ENCODE results near the gene KIAA0232.
"Not testable (repeated sequence)": the region's sequence is repeated elsewhere in the genome, so short reads cannot be mapped to it uniquely, and the experiment has no call there.

The KIAA0232 gene

DNA sequence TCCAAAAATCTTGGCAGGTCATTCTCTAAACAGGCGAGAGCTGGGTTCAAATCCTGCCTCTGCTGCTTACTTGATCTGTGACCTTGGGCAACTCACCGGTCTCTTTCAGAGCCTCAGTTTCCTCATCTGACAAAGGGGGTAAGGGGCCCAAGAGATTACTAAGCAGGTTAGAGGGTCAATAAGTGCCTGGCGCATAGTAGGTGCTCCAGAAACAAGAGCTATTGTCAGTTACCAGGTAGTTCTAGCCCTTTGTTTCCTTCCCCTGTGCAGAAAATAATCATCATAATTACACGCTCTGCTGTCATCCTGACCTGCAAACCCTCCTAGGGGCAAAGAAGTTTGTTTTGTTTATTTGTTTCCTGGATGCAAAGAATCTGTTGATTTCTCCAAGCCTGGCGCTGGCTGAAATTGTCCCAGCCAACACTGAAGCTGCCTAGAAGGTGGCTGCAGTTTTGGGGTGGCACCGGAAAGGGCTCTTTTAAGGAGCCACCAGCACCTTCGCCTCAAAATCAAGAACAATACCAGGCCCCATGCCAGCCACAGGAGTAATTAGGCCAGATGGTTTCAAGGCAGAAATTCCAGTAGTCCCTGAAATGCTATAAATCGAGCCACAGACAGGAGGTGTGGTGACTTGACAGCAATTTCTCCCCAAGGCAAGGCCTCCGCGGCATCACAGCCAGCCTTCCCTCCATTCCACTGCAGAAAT lies 10.2 kb upstream of the KIAA0232 start:
- H3K4me3 ChIP-seq: no peak overlapping the region
- H3K27ac ChIP-seq: peak overlapping the region in 7 of 21 experiments; percentile 2 to 52 (median 16)

DNA sequence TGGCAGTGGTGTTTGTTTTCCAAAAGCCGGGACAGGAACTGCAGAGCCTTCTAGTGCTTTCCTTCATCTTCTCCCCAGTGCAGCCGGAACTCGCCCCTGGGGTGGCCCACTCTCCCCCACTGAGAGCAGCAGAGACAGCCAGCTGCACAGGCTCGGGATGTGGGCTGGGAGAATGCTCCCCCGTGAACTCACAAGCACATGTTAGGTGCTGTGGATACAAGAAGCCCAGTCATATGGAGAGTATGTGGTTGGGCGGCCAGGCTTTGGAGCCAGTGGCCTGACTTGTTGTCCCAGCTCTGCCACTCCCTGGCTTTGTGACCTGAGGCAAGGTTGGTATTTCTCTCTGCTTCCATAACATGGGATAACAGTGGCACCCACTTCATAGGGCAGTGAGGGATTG lies 9.4 kb upstream of the KIAA0232 start:
- Histone ChIP-seq H3K27ac (peak overlapping the region in 3 of 21 experiments; percentile 1 to 29 (median 11)), H3K4me3 (no peak overlapping the region)

DNA sequence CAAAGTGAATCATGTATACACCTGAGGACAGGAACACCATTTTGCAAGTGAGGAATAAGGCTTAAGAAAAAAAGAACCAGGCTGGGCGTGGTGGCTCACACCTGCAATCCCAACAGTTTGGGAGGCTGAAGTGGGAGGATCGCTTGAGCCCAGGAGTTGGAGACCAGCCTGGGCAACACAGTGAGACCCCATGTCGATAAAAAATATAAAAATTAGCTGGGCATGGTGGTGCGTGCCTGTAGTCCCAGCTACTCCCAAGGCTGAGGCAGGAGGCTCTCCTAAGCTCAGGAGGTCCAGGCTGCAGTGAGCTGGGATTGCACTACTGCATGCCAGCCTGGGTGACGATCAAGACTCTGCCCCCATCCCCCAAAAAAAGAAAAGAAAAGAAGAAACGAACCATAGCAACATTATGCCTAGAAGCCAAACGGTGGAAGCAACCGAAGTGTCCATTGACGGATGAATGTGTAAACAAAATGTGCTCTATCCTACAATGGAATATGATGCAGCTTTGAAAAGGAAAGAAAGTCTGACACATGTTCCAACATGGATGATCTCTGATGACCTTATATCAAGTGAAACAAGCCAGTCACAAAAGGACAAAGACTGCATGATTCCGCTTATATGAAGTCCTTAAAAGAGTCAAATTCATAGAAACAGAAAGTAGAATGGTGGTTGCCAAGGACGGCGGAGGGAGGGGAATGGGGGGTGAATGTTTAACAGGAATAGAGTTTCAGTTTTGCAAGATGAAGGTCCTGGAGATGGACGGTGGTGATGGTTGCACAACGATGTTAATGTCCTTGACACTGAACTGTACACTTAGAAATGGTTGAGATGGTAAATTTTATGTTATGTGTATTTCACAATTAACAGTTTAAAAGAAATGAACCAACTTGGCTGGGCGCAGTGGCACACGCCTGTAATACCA lies 8.6 kb upstream of the KIAA0232 start:
- Histone ChIP-seq H3K27ac (no peak overlapping the region), H3K4me3 (no peak overlapping the region)

- Histone ChIP-seq H3K4me3 (no peak overlapping the region), H3K27ac (no peak overlapping the region)
Measured at GRCh38 chr4:6775746-6776145, 6.8 kb upstream of the KIAA0232 start.

- Histone ChIP-seq H3K27ac (peak overlapping the region in 1 of 21 experiments; percentile 10), H3K4me3 (no peak overlapping the region)
Measured at GRCh38 chr4:6776920-6777635, 5.4 kb upstream of the KIAA0232 start.

- Histone ChIP-seq H3K4me3 (no peak overlapping the region), H3K27ac (peak overlapping the region in 2 of 21 experiments; percentile 5 to 35)
Measured at GRCh38 chr4:6777636-6778281, 4.8 kb upstream of the KIAA0232 start.

DNA sequence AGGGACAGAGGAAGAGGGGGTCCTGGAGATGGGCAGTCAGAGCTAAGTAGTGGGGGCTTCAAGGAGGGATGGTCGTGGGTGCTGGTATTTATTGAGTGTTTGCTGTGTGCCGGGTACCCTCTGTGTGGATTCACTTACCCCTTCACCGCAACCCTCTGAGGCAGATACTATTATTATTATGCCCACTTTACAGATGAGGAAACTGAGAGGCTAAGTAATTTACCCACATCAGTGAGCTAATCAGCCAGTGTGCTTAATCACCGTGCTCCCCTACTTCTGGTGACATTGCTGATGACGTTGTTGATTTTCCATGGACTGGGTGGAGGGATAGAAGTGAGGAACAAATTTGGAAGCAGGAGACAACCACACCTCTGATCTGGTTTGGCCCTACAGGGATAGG lies 4.1 kb upstream of the KIAA0232 start:
- Histone ChIP-seq H3K4me3 (no peak overlapping the region), H3K27ac (peak overlapping the region in 1 of 21 experiments; percentile 35)

GRCh38 chr4:6779667-6780565 lies 2.6 kb upstream of the KIAA0232 start:
- no peak overlapping the region for H3K27ac ChIP-seq

GRCh38 chr4:6781113-6781512 lies 1.4 kb upstream of the KIAA0232 start:
- H3K4me3 ChIP-seq: no peak overlapping the region
- H3K27ac ChIP-seq: peak overlapping the region in 1 of 21 experiments; percentile 1

More at GRCh38 chr4:6779667-6780565, 2.6 kb upstream of the KIAA0232 start:
- H3K4me3 ChIP-seq: no peak overlapping the region

GRCh38 chr4:6781561-6781960 lies 966 bp upstream of the KIAA0232 start:
- Histone ChIP-seq H3K4me3 (peak overlapping the region in 2 of 7 experiments; percentile 98 to 100), H3K27ac (peak overlapping the region in 11 of 21 experiments; percentile 1 to 100 (median 95))

- Histone ChIP-seq H3K4me3 (peak overlapping the region; percentile 85 to 100 (median 99)), H3K27ac (peak overlapping the region; percentile 92 to 100 (median 98))
Measured at GRCh38 chr4:6782846-6783110, 251 bp downstream of the KIAA0232 start.

GRCh38 chr4:6783111-6783981 lies 819 bp downstream of the KIAA0232 start:
- peak overlapping the region; percentile 92 to 100 (median 98) for H3K27ac ChIP-seq

GRCh38 chr4:6785572-6785925 lies 3.0 kb downstream of the KIAA0232 start:
- Histone ChIP-seq H3K27ac (no peak overlapping the region), H3K4me3 (no peak overlapping the region)

More at GRCh38 chr4:6783111-6783981, 819 bp downstream of the KIAA0232 start:
- H3K4me3 ChIP-seq: peak overlapping the region; percentile 85 to 100 (median 99)

DNA sequence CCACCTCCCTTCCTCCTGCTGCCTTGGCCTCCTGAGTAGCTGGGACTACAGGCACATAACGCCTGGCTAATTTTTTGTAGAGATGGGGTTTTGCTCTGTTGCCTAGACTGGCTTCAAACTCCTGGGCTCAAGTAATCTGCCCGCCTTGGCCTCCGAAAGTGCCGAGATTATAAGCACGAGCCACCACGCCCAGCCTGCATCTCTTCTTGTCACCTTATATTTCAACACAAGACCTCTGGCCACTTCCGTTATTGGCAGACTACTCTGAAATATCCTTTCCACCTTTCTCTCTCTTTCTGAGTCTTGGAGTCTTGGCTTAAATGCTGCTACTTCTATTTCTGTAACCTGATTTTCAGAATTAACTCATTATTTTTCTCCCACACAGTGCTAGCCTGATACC lies 5.6 kb downstream of the KIAA0232 start:
- no peak overlapping the region for H3K27ac ChIP-seq

GRCh38 chr4:6791245-6791644 lies 8.7 kb downstream of the KIAA0232 start:
- H3K27ac ChIP-seq, H3K4me3 ChIP-seq: not testable (repeated sequence)

More for the DNA sequence above, 5.6 kb downstream of the KIAA0232 start:
- no peak overlapping the region for H3K4me3 ChIP-seq

- not testable (repeated sequence) for H3K4me3 ChIP-seq, H3K27ac ChIP-seq
Measured at GRCh38 chr4:6791796-6792195, 9.3 kb downstream of the KIAA0232 start.

DNA sequence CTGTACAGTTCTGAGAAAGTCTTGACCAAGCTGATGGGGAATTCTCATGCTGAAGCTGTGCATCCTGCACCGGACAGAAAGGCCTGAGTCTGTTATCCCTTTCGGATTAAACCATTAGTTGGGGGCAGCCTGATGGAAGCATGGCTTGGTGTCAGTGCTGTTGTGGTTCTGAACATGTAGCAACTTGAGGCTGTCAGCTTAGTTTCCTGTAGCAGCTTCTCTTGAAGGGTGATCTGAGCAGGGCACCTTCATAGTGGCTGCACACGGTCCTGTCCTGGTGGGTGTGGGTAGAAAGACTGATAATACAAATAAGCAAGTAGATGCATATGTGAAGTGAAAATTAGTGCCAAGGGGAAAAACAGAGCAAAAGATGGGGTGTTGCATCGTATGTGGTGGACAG lies 11.7 kb downstream of the KIAA0232 start:
- H3K4me3 ChIP-seq: no peak overlapping the region
- H3K27ac ChIP-seq: no peak overlapping the region

DNA sequence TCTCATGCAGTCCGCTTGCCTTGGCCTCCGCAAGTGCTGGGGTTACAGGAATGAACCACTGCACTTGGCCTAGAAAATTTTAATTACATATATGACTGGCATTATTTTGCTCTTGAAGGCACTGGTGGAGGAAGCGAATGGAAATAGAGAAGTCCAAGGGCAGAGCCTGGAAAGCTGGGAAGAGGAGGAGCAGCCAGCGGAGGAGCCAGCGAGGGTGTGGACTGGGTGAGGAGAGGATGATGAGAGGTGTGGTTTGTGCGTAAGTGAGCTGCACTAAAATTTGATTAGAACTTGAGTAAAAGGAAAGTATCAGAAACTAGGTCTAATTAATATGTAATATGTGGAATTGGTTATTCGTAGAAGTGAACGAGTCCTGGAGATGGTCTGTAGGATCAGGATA lies 13.3 kb downstream of the KIAA0232 start:
- no peak overlapping the region for H3K4me3 ChIP-seq

More for the DNA sequence above, 13.3 kb downstream of the KIAA0232 start:
- H3K27ac ChIP-seq: no peak overlapping the region
